Measurements from ENCODE around the gene SYNDIG1.

Gene SYNDIG1

GRCh38 chr20:24473435-24474223 lies 4.2 kb downstream of the SYNDIG1 start:
- DNase-seq = no peak

- no peak for DNase-seq
Observed at GRCh38 chr20:24477831-24478547, 8.6 kb downstream of the SYNDIG1 start.

GRCh38 chr20:24478584-24478983 lies 9.2 kb downstream of the SYNDIG1 start:
- no peak for DNase-seq

- no peak for DNase-seq
Observed at GRCh38 chr20:24479106-24479505, 9.7 kb downstream of the SYNDIG1 start.

GRCh38 chr20:24479595-24479994 lies 10.2 kb downstream of the SYNDIG1 start:
- no peak for DNase-seq

- DNase-seq = no peak
Observed at GRCh38 chr20:24480509-24480908, 11.1 kb downstream of the SYNDIG1 start.

GRCh38 chr20:24481173-24481572 lies 11.7 kb downstream of the SYNDIG1 start:
- no peak for DNase-seq

- no peak for DNase-seq
Observed at GRCh38 chr20:24483435-24484080, 14.1 kb downstream of the SYNDIG1 start.

- DNase-seq = no peak
Observed at GRCh38 chr20:24484081-24484450, 14.6 kb downstream of the SYNDIG1 start.

- no peak for DNase-seq
Observed at GRCh38 chr20:24485981-24486380, 16.6 kb downstream of the SYNDIG1 start.

GRCh38 chr20:24487240-24487639 lies 17.8 kb downstream of the SYNDIG1 start:
- DNase-seq = no peak

- no peak for DNase-seq
Observed at GRCh38 chr20:24487648-24488047, 18.2 kb downstream of the SYNDIG1 start.

- DNase-seq = no peak
Observed at GRCh38 chr20:24488064-24488799, 18.8 kb downstream of the SYNDIG1 start.

- no peak for DNase-seq
Observed at GRCh38 chr20:24488800-24489175, 19.4 kb downstream of the SYNDIG1 start.

- no peak for DNase-seq
Observed at GRCh38 chr20:24489193-24489592, 19.8 kb downstream of the SYNDIG1 start.

GRCh38 chr20:24489631-24490260 lies 20.3 kb downstream of the SYNDIG1 start:
- no peak for DNase-seq

- DNase-seq = no peak
Observed at GRCh38 chr20:24490598-24490997, 21.2 kb downstream of the SYNDIG1 start.

GRCh38 chr20:24491041-24491756 lies 21.8 kb downstream of the SYNDIG1 start:
- no peak for DNase-seq

- no peak for DNase-seq
Observed at GRCh38 chr20:24492031-24492607, 22.7 kb downstream of the SYNDIG1 start.

- no peak for DNase-seq
Observed at GRCh38 chr20:24492698-24493097, 23.3 kb downstream of the SYNDIG1 start.

GRCh38 chr20:24493181-24493580 lies 23.8 kb downstream of the SYNDIG1 start:
- DNase-seq = no peak
